ENCODE results near the gene LLGL1.

LLGL1 gene

GRCh38 chr17:18217412-18218015 lies 7.9 kb upstream of the LLGL1 start:
- peak; percentile 75 for DNase-seq (ENCODE audit: low spot score)
- no peaks in the 10 kb centered on the region for H3K27me3 ChIP-seq (ENCODE audit: control insufficient read depth in 3 of 3, insufficient read depth in 3 of 3, low read depth in 1 of 3, low read length in 3 of 3)
- H2BK5ac ChIP-seq (ENCODE audit: low read length), result peak overlapping the region; percentile 32

GRCh38 chr17:18218756-18219415 lies 6.5 kb upstream of the LLGL1 start:
- Histone ChIP-seq H3K4me3 (ENCODE audit: low read length in 2 of 2) (no peak overlapping the region), H3K23ac (ENCODE audit: low read depth, low read length, poor library complexity) (no peak overlapping the region), H2AFZ (ENCODE audit: low read length) (no peak overlapping the region), H2AK5ac (ENCODE audit: low read depth, low read length) (peak overlapping the region; percentile 5), H2BK120ac (ENCODE audit: low read depth, low read length) (no peak overlapping the region), H3K4ac (ENCODE audit: low read length) (no peak overlapping the region), H4K91ac (ENCODE audit: low read depth, low read length, poor library complexity) (no peak overlapping the region), H3K4me1 (ENCODE audit: control insufficient read depth in 2 of 2, insufficient read depth in 1 of 2, low read depth in 1 of 2, low read length in 2 of 2) (peaks cover 3 to 10% of the 10 kb centered on the region in 2 donors), H3K79me1 (ENCODE audit: low read depth, low read length) (no peaks in the 10 kb centered on the region), H3K36me3 (replicated peaks in 1 of 2; ENCODE audit: control insufficient read depth in 2 of 2, insufficient read depth in 2 of 2, low read length in 2 of 2) (no peaks in the 10 kb centered on the region), H3K4me2 (ENCODE audit: insufficient read depth, low read length, poor library complexity, severe bottlenecking) (no peak overlapping the region), H3K18ac (ENCODE audit: low read length) (no peak overlapping the region), H3K9me3 (replicated peaks in 1 of 2; ENCODE audit: control insufficient read depth in 2 of 2, insufficient read depth in 1 of 2, low read depth in 1 of 2, low read length in 2 of 2) (no peaks in the 10 kb centered on the region), H3K9ac (ENCODE audit: low read depth, low read length, poor library complexity) (no peak overlapping the region), H3K27ac (replicated peaks; ENCODE audit: low read length) (no peak overlapping the region), H2BK5ac (ENCODE audit: low read length) (no peak overlapping the region), H2BK15ac (ENCODE audit: low read length) (peak overlapping the region; percentile 23), H2BK12ac (ENCODE audit: low read length) (no peak overlapping the region), H3K27me3 (ENCODE audit: control insufficient read depth in 3 of 3, insufficient read depth in 3 of 3, low read depth in 1 of 3, low read length in 3 of 3) (no peaks in the 10 kb centered on the region), H3K14ac (ENCODE audit: low read length) (no peak overlapping the region), H4K8ac (ENCODE audit: low read depth, low read length) (no peak overlapping the region)
- DNase-seq (ENCODE audit: low spot score), result no peak
- no CpG with 5 or more reads among the region's 4 CpGs for WGBS, 2 donors (ENCODE audit: extremely low coverage in 2 of 2, insufficient read length in 2 of 2, insufficient replicate concordance in 1 of 2)

More at GRCh38 chr17:18217412-18218015, 7.9 kb upstream of the LLGL1 start:
- peak overlapping the region; percentile 86 for H2BK15ac ChIP-seq (ENCODE audit: low read length)
- no peak overlapping the region for H3K4ac ChIP-seq (ENCODE audit: low read length)
- H3K27ac ChIP-seq (replicated peaks; ENCODE audit: low read length), result no peak overlapping the region
- H3K4me3 ChIP-seq (ENCODE audit: low read length in 2 of 2), result no peak overlapping the region
- WGBS, 2 donors (ENCODE audit: extremely low coverage in 2 of 2, insufficient read length in 2 of 2, insufficient replicate concordance in 1 of 2), result no CpG with 5 or more reads among the region's 6 CpGs
- H3K23ac ChIP-seq (ENCODE audit: low read depth, low read length, poor library complexity), result no peak overlapping the region
- H3K9ac ChIP-seq (ENCODE audit: low read depth, low read length, poor library complexity), result no peak overlapping the region
- H2AK5ac ChIP-seq (ENCODE audit: low read depth, low read length), result peak overlapping the region; percentile 67
- H3K4me1 ChIP-seq (ENCODE audit: control insufficient read depth in 2 of 2, insufficient read depth in 1 of 2, low read depth in 1 of 2, low read length in 2 of 2), result peaks cover 3 to 8% of the 10 kb centered on the region in 2 donors
- H2BK12ac ChIP-seq (ENCODE audit: low read length), result peak overlapping the region; percentile 68
- no peaks in the 10 kb centered on the region for H3K36me3 ChIP-seq (replicated peaks in 1 of 2; ENCODE audit: control insufficient read depth in 2 of 2, insufficient read depth in 2 of 2, low read length in 2 of 2)
- H2BK120ac ChIP-seq (ENCODE audit: low read depth, low read length), result no peak overlapping the region
- H3K4me2 ChIP-seq (ENCODE audit: insufficient read depth, low read length, poor library complexity, severe bottlenecking), result no peak overlapping the region
- H3K9me3 ChIP-seq (replicated peaks in 1 of 2; ENCODE audit: control insufficient read depth in 2 of 2, insufficient read depth in 1 of 2, low read depth in 1 of 2, low read length in 2 of 2), result no peaks in the 10 kb centered on the region
- H4K91ac ChIP-seq (ENCODE audit: low read depth, low read length, poor library complexity), result no peak overlapping the region
- no peak overlapping the region for H3K14ac ChIP-seq (ENCODE audit: low read length)
- H3K79me1 ChIP-seq (ENCODE audit: low read depth, low read length), result no peaks in the 10 kb centered on the region
- no peak overlapping the region for H4K8ac ChIP-seq (ENCODE audit: low read depth, low read length)
- peak overlapping the region; percentile 52 for H2AFZ ChIP-seq (ENCODE audit: low read length)
- H3K18ac ChIP-seq (ENCODE audit: low read length), result peak overlapping the region; percentile 6

- no peak overlapping the region for H3K23ac ChIP-seq (ENCODE audit: low read depth, low read length, poor library complexity)
- peak overlapping the region; percentile 99 for H3K27ac ChIP-seq (replicated peaks; ENCODE audit: low read length)
- H3K9ac ChIP-seq (ENCODE audit: low read depth, low read length, poor library complexity), result peak overlapping the region; percentile 87
- no peak overlapping the region for H2AK5ac ChIP-seq (ENCODE audit: low read depth, low read length)
- H2BK120ac ChIP-seq (ENCODE audit: low read depth, low read length), result peak overlapping the region; percentile 1
- H3K9me3 ChIP-seq (replicated peaks in 1 of 2; ENCODE audit: control insufficient read depth in 2 of 2, insufficient read depth in 1 of 2, low read depth in 1 of 2, low read length in 2 of 2), result no peaks in the 10 kb centered on the region
- WGBS, 2 donors (ENCODE audit: extremely low coverage in 2 of 2, insufficient read length in 2 of 2, insufficient replicate concordance in 1 of 2), result no CpG with 5 or more reads among the region's 4 CpGs
- H3K4ac ChIP-seq (ENCODE audit: low read length), result no peak overlapping the region
- H4K91ac ChIP-seq (ENCODE audit: low read depth, low read length, poor library complexity), result no peak overlapping the region
- peak overlapping the region; percentile 26 for H2BK5ac ChIP-seq (ENCODE audit: low read length)
- H3K36me3 ChIP-seq (replicated peaks in 1 of 2; ENCODE audit: control insufficient read depth in 2 of 2, insufficient read depth in 2 of 2, low read length in 2 of 2), result peaks cover 0 to 2% of the 10 kb centered on the region in 2 donors
- H2AFZ ChIP-seq (ENCODE audit: low read length), result peak overlapping the region; percentile 88
- H2BK15ac ChIP-seq (ENCODE audit: low read length), result peak overlapping the region; percentile 11
- H3K4me2 ChIP-seq (ENCODE audit: insufficient read depth, low read length, poor library complexity, severe bottlenecking), result peak overlapping the region; percentile 23
- H2BK12ac ChIP-seq (ENCODE audit: low read length), result peak overlapping the region; percentile 36
- peaks cover 18% of the 10 kb centered on the region for H3K79me1 ChIP-seq (ENCODE audit: low read depth, low read length)
- H3K4me1 ChIP-seq (ENCODE audit: control insufficient read depth in 2 of 2, insufficient read depth in 1 of 2, low read depth in 1 of 2, low read length in 2 of 2), result peaks cover 23 to 27% of the 10 kb centered on the region in 2 donors
- H4K8ac ChIP-seq (ENCODE audit: low read depth, low read length), result no peak overlapping the region
- peak overlapping the region; percentile 97 for H3K18ac ChIP-seq (ENCODE audit: low read length)
- no peak for DNase-seq (ENCODE audit: low spot score)
- no peaks in the 10 kb centered on the region for H3K27me3 ChIP-seq (ENCODE audit: control insufficient read depth in 3 of 3, insufficient read depth in 3 of 3, low read depth in 1 of 3, low read length in 3 of 3)
- H3K14ac ChIP-seq (ENCODE audit: low read length), result no peak overlapping the region
- H3K4me3 ChIP-seq (ENCODE audit: low read length in 2 of 2), result peak overlapping the region; percentile 19 to 61
Observed at GRCh38 chr17:18224053-18224386, 1.4 kb upstream of the LLGL1 start.

GRCh38 chr17:18224387-18225120 lies 881 bp upstream of the LLGL1 start:
- Histone ChIP-seq H2BK12ac (ENCODE audit: low read length) (no peak overlapping the region), H3K79me1 (ENCODE audit: low read depth, low read length) (peaks cover 20% of the 10 kb centered on the region), H4K8ac (ENCODE audit: low read depth, low read length) (peak overlapping the region; percentile 98), H3K4ac (ENCODE audit: low read length) (peak overlapping the region; percentile 95), H3K4me1 (ENCODE audit: control insufficient read depth in 2 of 2, insufficient read depth in 1 of 2, low read depth in 1 of 2, low read length in 2 of 2) (peaks cover 29 to 31% of the 10 kb centered on the region in 2 donors), H2BK5ac (ENCODE audit: low read length) (peak overlapping the region; percentile 100), H3K14ac (ENCODE audit: low read length) (peak overlapping the region; percentile 97), H3K23ac (ENCODE audit: low read depth, low read length, poor library complexity) (no peak overlapping the region), H3K36me3 (replicated peaks in 1 of 2; ENCODE audit: control insufficient read depth in 2 of 2, insufficient read depth in 2 of 2, low read length in 2 of 2) (peaks cover 0 to 2% of the 10 kb centered on the region in 2 donors), H3K9ac (ENCODE audit: low read depth, low read length, poor library complexity) (peak overlapping the region; percentile 83), H2AFZ (ENCODE audit: low read length) (peak overlapping the region; percentile 88), H2BK120ac (ENCODE audit: low read depth, low read length) (peak overlapping the region; percentile 95), H3K27ac (replicated peaks; ENCODE audit: low read length) (peak overlapping the region; percentile 99), H3K4me3 (ENCODE audit: low read length in 2 of 2) (peak overlapping the region; percentile 61 to 72), H3K4me2 (ENCODE audit: insufficient read depth, low read length, poor library complexity, severe bottlenecking) (peak overlapping the region; percentile 97), H2BK15ac (ENCODE audit: low read length) (peak overlapping the region; percentile 86), H4K91ac (ENCODE audit: low read depth, low read length, poor library complexity) (peak overlapping the region; percentile 97), H3K27me3 (ENCODE audit: control insufficient read depth in 3 of 3, insufficient read depth in 3 of 3, low read depth in 1 of 3, low read length in 3 of 3) (no peaks in the 10 kb centered on the region), H2AK5ac (ENCODE audit: low read depth, low read length) (peak overlapping the region; percentile 98), H3K9me3 (replicated peaks in 1 of 2; ENCODE audit: control insufficient read depth in 2 of 2, insufficient read depth in 1 of 2, low read depth in 1 of 2, low read length in 2 of 2) (no peaks in the 10 kb centered on the region), H3K18ac (ENCODE audit: low read length) (peak overlapping the region; percentile 100)
- peak; percentile 95 for DNase-seq (ENCODE audit: low spot score)
- WGBS, 2 donors (ENCODE audit: extremely low coverage in 2 of 2, insufficient read length in 2 of 2, insufficient replicate concordance in 1 of 2), result no CpG with 5 or more reads among the region's 23 CpGs
